GM12864 (cell line): ENCODE data around the gene ANXA6.
A peak's percentile ranks its signal among the peaks of the same experiment; 100 is the strongest.

Experiments
- DNase-seq: peaks from one replicate; pipeline ENCODE4 v3.0.0-alpha.2; 2011; ENCODE audit warnings: low read depth
- H3K4me3 ChIP-seq: 2 replicates; pipeline ENCODE4 v1.5.1; 2011; ENCODE audit warnings: mild to moderate bottlenecking, low read depth, low read length, control low read depth
- CTCF ChIP-seq: IDR thresholded peaks from 2 replicates; pipeline ENCODE4 v1.5.1; 2011; ENCODE audit warnings: low read depth, mild to moderate bottlenecking, moderate library complexity, low read length, control low read depth, inconsistent platforms; ENCODE audit errors: missing control alignments

The ANXA6 gene

DNA sequence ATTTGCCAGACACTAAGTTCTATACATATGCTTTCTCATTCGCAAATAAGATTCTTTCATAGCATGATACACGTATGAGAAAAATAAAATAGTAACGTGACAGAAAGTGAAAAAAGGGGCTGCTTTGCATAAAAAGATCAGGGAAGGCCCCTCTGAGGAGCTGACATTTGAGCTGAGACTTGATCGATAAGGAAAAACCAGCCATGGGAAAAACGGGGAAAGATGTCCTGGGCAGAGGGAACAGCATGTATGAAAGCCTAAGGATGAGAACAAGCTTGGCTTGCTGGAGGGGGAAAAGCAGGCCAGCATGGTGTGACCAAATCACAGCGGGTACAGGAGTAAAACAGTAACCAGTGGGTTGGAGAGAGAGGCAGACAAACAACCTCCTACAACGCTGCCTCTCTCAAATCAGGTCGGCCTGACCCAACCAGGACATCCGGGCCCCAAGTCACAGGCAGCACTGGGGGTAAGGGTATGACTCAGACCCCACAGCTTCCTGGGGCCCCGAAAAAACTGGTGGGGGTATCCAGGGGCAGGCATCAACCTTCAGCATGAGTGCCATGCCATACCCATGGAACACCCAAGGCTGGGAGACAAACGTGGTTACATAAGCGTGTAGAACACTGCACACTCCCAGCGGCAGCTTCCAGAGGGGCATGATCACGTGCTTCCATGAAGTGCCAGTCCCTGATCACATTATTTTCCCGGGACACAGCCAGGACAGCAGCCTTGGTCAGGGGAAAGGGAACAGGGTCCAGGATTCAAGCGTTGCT is 78.9 kb downstream of the ANXA6 start:
- no peak for DNase-seq
- no peak for TF ChIP-seq CTCF
- H3K4me3 ChIP-seq = peak overlapping the region; percentile 89

DNA sequence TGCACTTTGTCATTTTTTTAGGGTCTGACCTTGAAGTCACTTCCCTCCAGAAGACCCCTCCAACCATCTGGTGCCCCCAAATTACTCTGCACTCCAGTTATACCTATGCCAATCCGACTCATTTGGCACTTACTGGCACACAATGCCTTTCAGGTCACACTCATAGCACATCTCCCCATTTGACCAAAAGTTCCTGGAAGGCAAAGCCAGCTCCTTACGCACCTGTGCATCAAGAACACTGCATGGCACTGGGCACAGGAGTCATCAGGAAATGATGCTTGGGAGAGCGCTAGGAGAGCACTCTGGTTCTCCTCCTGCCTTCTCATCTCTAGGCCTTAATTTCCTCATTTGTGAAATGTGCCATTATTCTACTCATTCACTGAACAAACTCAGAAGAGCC is 79.6 kb downstream of the ANXA6 start:
- no peak for DNase-seq
- TF ChIP-seq CTCF = no peak
- H3K4me3 ChIP-seq = peak overlapping the region; percentile 89

DNA sequence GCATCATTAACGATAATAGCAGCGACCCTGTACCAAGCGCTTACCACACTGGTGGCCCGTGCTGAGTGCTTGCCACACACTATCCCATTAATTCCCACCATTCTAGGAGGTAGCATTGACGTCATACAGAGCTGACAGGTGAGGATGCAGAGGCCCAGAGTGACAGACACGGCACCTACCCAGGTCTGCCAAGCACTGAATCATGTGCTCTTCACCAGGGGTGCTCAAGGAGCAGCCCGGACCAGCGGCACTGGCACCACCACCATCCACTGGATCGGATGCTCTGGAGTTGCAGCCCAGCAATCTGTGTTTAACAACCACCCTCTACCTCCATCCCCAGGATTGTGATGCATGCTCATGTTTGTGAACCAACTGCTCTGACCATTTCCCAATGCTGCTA is 80.2 kb downstream of the ANXA6 start:
- DNase-seq = no peak
- TF ChIP-seq CTCF = no peak
- H3K4me3 ChIP-seq = peak overlapping the region; percentile 89

GRCh38 chr5:151076616-151077015 is 81.0 kb downstream of the ANXA6 start:
- H3K4me3 ChIP-seq = peak overlapping the region; percentile 21; the same call in 1 of the 2 replicates
- no peak for DNase-seq
- TF ChIP-seq CTCF = no peak

GRCh38 chr5:151075698-151076331 is 81.8 kb downstream of the ANXA6 start:
- TF ChIP-seq CTCF = no peak
- no peak for DNase-seq
- peak overlapping the region; percentile 5; the same call in 1 of the 2 replicates for H3K4me3 ChIP-seq

DNA sequence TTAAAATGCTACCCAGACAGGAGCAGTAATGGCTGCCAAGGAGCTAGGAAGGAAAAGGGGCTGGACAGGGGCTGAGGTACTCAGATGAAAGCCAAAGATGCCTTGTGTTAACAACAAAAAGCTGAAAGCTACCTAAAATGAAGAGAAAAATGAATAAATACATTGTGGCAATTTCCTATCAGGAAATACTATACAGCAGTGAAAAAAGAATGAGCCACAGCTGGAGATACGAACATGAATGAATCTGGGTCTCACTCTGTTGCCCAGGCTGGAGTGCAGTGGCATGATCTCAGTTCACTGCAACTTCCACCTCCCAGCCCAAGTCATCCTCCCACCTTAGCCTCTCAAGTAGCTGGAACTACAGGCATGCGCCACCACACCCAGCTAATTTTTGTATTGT is 83.0 kb downstream of the ANXA6 start:
- no peak for DNase-seq
- no peak overlapping the region for H3K4me3 ChIP-seq
- TF ChIP-seq CTCF = no peak
